SK-N-SH treated with all-trans-retinoic acid at 6 μM for 48 hours (cell line): ENCODE data around the gene MXRA8.

Experiments used
- ATAC-seq: fragments of 200-7000 bp; cut with Tn5 transposase; 3 replicates; pipeline ENCODE4 v1.9.1; 2020; ENCODE audit warnings: mild to moderate bottlenecking, moderate library complexity
- CSDC2 ChIP-seq: fragments of 250-450 bp; sonication (Bioruptor Pico); IDR thresholded peaks from 2 replicates; pipeline ENCODE4 v1.5.0; 2020; ENCODE audit warnings: mild to moderate bottlenecking, moderate library complexity
- GLIS3 ChIP-seq: fragments of 250-450 bp; sonication (Bioruptor Pico); IDR thresholded peaks from 2 replicates; pipeline ENCODE4 v1.5.0; 2020; ENCODE audit warnings: mild to moderate bottlenecking, moderate library complexity
- ISL1 ChIP-seq: fragments of 250-450 bp; sonication (Bioruptor Pico); IDR thresholded peaks from 2 replicates; pipeline ENCODE4 v2.1.2; 2022; ENCODE audit warnings: mild to moderate bottlenecking, moderate library complexity
- OSR1 ChIP-seq: fragments of 250-450 bp; sonication (Bioruptor Pico); IDR thresholded peaks from 2 replicates; pipeline ENCODE4 v1.8.0; 2022; ENCODE audit warnings: moderate library complexity, mild to moderate bottlenecking, inconsistent platforms
- RARB ChIP-seq: fragments of 250-450 bp; sonication (Bioruptor Pico); IDR thresholded peaks from 2 replicates; pipeline ENCODE4 v1.8.0; 2021; ENCODE audit warnings: mild to moderate bottlenecking, moderate library complexity
- SNAI2 ChIP-seq: fragments of 250-450 bp; sonication (Bioruptor Pico); IDR thresholded peaks from 2 replicates; pipeline ENCODE4 v1.5.0; 2020; ENCODE audit warnings: mild to moderate bottlenecking, moderate library complexity
- TCF4 ChIP-seq: fragments of 250-450 bp; sonication (Bioruptor Pico); IDR thresholded peaks from 2 replicates; pipeline ENCODE4 v1.8.0; 2021; ENCODE audit warnings: mild to moderate bottlenecking, moderate library complexity, borderline replicate concordance
- TOX ChIP-seq: fragments of 250-450 bp; sonication (Bioruptor Pico); IDR thresholded peaks from 2 replicates; pipeline ENCODE4 v1.8.0; 2021; ENCODE audit warnings: mild to moderate bottlenecking, moderate library complexity, borderline replicate concordance
- ZC3H10 ChIP-seq: fragments of 250-450 bp; sonication (Bioruptor Pico); IDR thresholded peaks from 2 replicates; pipeline ENCODE4 v1.5.1; 2021; ENCODE audit warnings: mild to moderate bottlenecking, moderate library complexity
- ZFP3 ChIP-seq: fragments of 250-450 bp; sonication (Bioruptor Pico); IDR thresholded peaks from 2 replicates; pipeline ENCODE4 v1.5.0; 2020; ENCODE audit warnings: mild to moderate bottlenecking, moderate library complexity
- ZFP30 ChIP-seq: fragments of 450-650 bp; formaldehyde crosslinking; IDR thresholded peaks from 2 replicates; pipeline ENCODE4 v1.5.0; 2022; ENCODE audit warnings: mild to moderate bottlenecking, moderate library complexity
- ZNF565 ChIP-seq: fragments of 450-650 bp; formaldehyde crosslinking; conservative IDR thresholded peaks from 2 replicates; pipeline ENCODE4 v1.5.0; 2020; ENCODE audit warnings: low read depth, mild to moderate bottlenecking, moderate library complexity
- ZNF70 ChIP-seq: fragments of 450-650 bp; formaldehyde crosslinking; IDR thresholded peaks from 2 replicates; pipeline ENCODE4 v1.5.0; 2020; ENCODE audit warnings: mild to moderate bottlenecking, moderate library complexity
- TF ChIP-seq, protein P1 (sequence below): fragments of 250-450 bp; sonication (Bioruptor Pico); IDR thresholded peaks from 2 replicates; pipeline ENCODE4 v1.5.1; 2021; ENCODE audit warnings: mild to moderate bottlenecking, moderate library complexity
- TF ChIP-seq, protein P2 (sequence below): fragments of 250-450 bp; sonication (Bioruptor Pico); IDR thresholded peaks from 2 replicates; pipeline ENCODE4 v1.5.0; 2020; ENCODE audit warnings: mild to moderate bottlenecking, moderate library complexity
- TF ChIP-seq, protein P3 (sequence below): fragments of 250-450 bp; sonication (Bioruptor Pico); IDR thresholded peaks from 2 replicates; pipeline ENCODE4 v1.8.0; 2020; ENCODE audit warnings: mild to moderate bottlenecking, moderate library complexity, borderline replicate concordance
- TF ChIP-seq, protein P4 (sequence below): fragments of 250-450 bp; sonication (Bioruptor Pico); IDR thresholded peaks from 2 replicates; pipeline ENCODE4 v1.5.1; 2020; ENCODE audit warnings: low read depth, mild to moderate bottlenecking, moderate library complexity

MXRA8 gene

DNA sequence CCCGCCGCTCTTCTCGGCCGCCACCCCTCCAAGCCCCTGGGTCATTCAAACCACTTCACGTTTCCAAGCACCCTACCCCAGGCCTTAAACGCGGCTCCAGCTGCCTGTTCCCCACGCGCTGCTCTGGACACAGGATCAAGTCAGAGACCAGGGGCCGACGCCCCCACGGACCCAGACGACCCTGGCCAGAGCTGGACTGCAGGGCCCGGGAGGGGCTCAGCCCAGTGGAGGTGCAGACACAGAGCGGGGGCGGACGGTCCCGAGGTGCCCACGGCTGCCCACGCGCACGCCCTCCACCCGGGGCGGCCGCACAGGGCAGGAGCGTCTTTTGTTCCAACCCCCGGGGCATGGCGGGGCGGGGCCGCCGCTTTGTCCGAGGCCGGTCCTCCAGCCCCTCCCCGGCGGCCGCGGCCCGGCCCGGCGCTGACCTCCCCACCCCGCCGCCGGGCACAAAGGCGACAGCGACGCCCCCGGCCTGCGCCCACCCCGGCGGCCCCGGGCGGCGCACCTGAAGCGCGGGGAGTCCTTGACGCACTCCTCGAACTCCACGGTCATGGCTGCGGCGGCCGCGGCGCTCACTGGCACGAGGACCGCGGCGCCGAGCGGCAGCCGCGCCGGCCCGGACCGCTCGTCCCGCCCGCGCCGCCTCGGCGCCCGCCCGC, 51.0 kb downstream of the MXRA8 start:
- TF ChIP-seq, protein P1, sequence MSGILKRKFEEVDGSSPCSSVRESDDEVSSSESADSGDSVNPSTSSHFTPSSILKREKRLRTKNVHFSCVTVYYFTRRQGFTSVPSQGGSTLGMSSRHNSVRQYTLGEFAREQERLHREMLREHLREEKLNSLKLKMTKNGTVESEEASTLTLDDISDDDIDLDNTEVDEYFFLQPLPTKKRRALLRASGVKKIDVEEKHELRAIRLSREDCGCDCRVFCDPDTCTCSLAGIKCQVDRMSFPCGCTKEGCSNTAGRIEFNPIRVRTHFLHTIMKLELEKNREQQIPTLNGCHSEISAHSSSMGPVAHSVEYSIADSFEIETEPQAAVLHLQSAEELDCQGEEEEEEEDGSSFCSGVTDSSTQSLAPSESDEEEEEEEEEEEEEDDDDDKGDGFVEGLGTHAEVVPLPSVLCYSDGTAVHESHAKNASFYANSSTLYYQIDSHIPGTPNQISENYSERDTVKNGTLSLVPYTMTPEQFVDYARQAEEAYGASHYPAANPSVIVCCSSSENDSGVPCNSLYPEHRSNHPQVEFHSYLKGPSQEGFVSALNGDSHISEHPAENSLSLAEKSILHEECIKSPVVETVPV (CRISPR knock-in tag) = no peak
- no peak for TF ChIP-seq ZFP30
- TF ChIP-seq GLIS3 (CRISPR knock-in tag) = no peak
- ATAC-seq = no peak

DNA sequence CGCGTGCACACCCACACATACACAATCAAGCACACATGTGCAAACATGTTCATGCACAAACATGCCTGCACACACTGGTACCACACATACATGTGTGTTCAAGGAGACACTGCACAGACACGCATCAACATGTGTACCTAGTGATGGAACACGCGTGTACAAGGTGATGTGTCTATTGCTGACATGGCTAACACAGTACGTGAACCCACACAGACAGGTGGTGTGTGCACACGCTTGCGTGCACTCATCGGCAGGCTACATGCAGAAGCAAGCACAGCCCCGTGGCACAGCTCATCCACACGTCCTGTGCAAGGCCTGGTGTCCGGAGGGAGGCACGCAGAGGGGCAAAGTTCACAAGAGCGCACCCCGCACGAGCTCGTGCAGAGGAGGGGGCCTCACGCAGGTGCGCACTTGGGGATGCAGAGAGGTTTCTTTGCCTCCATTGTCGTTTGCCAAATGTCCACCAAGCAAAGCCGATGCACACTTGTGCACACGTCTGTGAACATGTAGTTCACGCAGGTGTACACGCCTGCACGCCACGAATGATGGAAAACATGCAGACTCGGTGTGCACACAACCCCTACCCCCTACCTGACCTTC, 51.6 kb downstream of the MXRA8 start:
- TF ChIP-seq, protein P2, sequence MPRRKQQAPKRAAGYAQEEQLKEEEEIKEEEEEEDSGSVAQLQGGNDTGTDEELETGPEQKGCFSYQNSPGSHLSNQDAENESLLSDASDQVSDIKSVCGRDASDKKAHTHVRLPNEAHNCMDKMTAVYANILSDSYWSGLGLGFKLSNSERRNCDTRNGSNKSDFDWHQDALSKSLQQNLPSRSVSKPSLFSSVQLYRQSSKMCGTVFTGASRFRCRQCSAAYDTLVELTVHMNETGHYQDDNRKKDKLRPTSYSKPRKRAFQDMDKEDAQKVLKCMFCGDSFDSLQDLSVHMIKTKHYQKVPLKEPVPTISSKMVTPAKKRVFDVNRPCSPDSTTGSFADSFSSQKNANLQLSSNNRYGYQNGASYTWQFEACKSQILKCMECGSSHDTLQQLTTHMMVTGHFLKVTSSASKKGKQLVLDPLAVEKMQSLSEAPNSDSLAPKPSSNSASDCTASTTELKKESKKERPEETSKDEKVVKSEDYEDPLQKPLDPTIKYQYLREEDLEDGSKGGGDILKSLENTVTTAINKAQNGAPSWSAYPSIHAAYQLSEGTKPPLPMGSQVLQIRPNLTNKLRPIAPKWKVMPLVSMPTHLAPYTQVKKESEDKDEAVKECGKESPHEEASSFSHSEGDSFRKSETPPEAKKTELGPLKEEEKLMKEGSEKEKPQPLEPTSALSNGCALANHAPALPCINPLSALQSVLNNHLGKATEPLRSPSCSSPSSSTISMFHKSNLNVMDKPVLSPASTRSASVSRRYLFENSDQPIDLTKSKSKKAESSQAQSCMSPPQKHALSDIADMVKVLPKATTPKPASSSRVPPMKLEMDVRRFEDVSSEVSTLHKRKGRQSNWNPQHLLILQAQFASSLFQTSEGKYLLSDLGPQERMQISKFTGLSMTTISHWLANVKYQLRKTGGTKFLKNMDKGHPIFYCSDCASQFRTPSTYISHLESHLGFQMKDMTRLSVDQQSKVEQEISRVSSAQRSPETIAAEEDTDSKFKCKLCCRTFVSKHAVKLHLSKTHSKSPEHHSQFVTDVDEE (CRISPR knock-in tag) = no peak
- no peak for TF ChIP-seq SNAI2 (CRISPR knock-in tag)
- no peak for TF ChIP-seq CSDC2 (CRISPR knock-in tag)
- TF ChIP-seq, all 23 proteins: peak for 0
- no peak for ATAC-seq

DNA sequence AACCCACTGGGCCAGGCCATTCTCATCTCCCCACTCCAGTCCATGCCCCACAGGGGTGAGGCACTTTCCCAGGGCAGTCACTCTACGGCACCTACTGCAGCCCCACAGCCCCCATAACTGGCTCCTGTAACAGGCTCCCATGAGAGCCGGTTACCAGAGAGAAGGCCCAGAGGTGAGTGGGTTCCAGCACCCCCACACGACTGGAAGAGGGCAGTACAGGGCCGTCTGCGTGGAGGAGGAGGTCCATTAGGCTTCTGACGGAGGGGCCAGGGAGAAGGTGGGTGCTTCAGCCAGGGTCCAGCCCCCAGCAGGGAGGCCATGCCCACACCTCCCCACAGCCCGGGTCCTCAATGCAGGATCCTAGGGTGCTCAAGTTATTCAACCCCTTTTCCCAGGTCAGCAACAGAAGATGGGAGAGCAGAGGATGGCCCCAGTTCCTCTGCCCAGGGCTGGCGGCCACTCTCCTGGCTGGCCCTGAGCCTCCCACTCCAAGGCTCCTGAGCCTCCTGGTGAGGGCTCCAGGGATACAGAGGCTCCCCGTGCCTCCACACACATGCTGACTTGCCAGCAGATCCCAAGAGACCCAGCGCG, 52.2 kb downstream of the MXRA8 start:
- TF ChIP-seq GLIS3 (CRISPR knock-in tag) (no peak), TOX (CRISPR knock-in tag) (no peak), RARB (CRISPR knock-in tag) (no peak), ZNF70 (CRISPR knock-in tag) (no peak), ISL1 (CRISPR knock-in tag) (no peak), ZNF565 (CRISPR knock-in tag) (no peak), ZFP3 (CRISPR knock-in tag) (no peak)
- TF ChIP-seq, protein P1 (CRISPR knock-in tag) = no peak
- TF ChIP-seq, protein P2 (CRISPR knock-in tag) = no peak
- TF ChIP-seq, protein P3, sequence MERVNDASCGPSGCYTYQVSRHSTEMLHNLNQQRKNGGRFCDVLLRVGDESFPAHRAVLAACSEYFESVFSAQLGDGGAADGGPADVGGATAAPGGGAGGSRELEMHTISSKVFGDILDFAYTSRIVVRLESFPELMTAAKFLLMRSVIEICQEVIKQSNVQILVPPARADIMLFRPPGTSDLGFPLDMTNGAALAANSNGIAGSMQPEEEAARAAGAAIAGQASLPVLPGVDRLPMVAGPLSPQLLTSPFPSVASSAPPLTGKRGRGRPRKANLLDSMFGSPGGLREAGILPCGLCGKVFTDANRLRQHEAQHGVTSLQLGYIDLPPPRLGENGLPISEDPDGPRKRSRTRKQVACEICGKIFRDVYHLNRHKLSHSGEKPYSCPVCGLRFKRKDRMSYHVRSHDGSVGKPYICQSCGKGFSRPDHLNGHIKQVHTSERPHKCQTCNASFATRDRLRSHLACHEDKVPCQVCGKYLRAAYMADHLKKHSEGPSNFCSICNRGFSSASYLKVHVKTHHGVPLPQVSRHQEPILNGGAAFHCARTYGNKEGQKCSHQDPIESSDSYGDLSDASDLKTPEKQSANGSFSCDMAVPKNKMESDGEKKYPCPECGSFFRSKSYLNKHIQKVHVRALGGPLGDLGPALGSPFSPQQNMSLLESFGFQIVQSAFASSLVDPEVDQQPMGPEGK = no peak
- peak; percentile 1; the same call in 2 of the 3 replicates for ATAC-seq

DNA sequence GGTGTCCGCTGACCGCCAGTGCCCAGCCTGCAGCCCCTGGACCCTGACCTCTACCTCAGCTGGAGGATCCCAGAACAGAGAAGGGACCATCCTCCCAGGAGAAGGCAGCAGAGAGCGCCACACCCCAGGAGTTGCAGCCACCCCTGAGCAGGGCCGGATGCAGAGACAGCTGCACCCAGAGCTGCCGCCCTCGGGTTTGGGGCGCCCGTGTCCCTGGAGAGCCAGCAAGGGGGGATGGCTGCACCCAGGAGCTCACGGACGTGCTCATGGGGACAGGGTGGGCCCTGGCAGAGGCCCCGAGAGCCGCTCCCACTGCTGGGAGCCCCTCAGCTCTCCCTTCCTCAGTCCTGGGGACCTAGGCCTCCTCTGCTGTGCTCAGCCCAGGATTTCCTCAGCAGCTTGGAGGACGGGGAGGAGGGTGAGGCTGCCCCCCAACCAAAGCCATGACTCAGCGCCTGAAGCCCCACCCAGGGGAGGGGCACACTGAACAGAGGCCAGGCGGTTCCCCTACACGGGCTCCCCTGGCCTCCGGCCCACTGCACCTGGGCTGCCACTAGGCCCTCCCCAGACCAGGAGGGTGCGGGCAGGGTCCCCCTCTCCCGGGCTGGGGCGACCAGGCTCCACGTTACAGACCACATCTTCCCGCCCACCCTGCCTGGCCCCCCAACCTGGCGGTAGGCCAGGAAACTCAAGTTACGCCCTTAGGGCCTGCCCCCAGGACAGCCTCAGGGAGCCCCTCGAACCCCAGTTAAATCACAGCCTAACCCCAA, 52.9 kb downstream of the MXRA8 start:
- peak; percentile 28 for ATAC-seq
- TF ChIP-seq CSDC2 (CRISPR knock-in tag) (no peak), TCF4 (CRISPR knock-in tag) (no peak), GLIS3 (CRISPR knock-in tag) (no peak), ZC3H10 (CRISPR knock-in tag) (no peak), OSR1 (CRISPR knock-in tag) (no peak), SNAI2 (CRISPR knock-in tag) (no peak)
- TF ChIP-seq, protein P3 = no peak; the same call in 1 of the 2 replicates
- TF ChIP-seq, protein P4, sequence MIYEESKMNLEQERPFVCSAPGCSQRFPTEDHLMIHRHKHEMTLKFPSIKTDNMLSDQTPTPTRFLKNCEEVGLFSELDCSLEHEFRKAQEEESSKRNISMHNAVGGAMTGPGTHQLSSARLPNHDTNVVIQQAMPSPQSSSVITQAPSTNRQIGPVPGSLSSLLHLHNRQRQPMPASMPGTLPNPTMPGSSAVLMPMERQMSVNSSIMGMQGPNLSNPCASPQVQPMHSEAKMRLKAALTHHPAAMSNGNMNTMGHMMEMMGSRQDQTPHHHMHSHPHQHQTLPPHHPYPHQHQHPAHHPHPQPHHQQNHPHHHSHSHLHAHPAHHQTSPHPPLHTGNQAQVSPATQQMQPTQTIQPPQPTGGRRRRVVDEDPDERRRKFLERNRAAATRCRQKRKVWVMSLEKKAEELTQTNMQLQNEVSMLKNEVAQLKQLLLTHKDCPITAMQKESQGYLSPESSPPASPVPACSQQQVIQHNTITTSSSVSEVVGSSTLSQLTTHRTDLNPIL = no peak
